ENCODE measurements around the gene SLC66A2. TPM values are rescaled to one million over a fixed set of nuclear protein-coding genes. Genes with fewer than 3 reads are reported as not detected.

Gene SLC66A2
- total RNA-seq, 3 donors from 2014 or later = 33.7 to 38.7 (median 34.8) TPM

DNA sequence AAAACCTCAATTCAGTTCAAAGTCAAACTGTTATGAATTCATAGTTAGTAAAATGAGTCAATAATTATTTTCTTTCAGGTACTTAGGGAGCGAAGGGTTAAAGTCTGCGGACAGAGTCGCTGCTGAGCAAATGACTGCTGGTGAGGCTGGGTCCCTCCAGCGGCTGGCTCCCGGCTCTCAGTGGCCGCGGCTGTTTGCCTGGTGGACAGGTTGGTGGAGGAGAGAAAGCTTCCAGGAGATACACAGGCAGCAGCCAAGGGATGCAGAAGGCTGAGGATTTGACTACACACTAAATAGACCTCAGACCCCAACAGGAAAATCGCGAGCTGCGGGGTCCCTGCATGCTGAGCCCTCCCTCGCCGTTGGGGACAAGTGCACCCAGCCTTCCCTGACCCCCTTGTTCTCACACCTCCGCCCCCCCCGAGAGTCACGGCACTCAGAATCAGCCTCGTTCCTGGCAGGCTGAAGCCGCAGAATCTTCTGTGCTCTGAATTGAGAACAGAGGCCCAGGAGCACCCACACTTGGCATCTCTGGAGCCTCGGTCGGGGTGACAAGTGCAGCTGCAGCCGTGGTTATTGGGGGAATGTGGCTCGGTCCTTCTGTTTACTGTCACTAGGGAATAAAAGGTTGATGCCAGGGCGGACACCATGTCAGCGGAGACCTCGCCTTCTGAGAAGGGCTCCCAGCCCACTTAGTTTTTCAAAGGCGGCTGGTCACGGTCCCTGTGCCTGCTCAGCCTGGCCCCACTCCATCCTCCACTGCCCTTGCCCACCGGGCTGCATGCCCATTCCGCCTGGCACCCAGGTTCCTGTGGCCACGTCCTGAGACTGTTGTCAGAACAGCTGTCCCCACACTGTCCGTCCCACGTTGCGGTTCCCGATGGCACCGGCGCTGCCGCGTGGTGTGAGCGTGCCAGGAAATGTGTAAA lies 74.0 kb downstream of the SLC66A2 start:
- no peak for DNase-seq
- H3K27me3 Mint-ChIP-seq (ENCODE audit: low read depth) = no peaks in the 10 kb centered on the region
- no peak for ATAC-seq
- no peaks in the 10 kb centered on the region for H3K4me1 Mint-ChIP-seq (ENCODE audit: low read depth)
- no peaks in the 10 kb centered on the region for H3K9me3 Mint-ChIP-seq
- H3K4me3 Mint-ChIP-seq = no peak overlapping the region
- no peaks in the 10 kb centered on the region for H3K36me3 Mint-ChIP-seq (ENCODE audit: insufficient read depth)

DNA sequence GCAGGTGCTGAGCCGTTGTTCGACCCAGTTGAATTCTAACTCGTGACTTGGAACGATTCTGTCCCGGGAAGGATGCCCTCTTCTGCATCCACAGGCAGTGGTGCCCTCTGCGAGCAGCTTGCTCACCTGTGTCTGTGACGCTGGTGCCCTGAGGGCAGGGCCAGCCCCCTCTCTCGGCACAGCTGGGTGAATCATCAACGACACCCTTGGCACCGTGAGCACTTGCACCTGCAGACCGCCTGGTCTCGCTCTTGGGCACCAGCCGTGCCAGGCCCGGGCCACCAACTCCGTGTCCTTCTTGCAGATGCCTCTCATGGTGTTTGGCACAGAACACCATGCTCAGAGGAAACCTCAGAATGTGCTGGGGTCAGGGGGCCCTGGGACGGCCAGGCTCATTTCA lies 75.0 kb downstream of the SLC66A2 start:
- Mint-ChIP-seq H3K9me3 (no peaks in the 10 kb centered on the region), H3K4me3 (no peak overlapping the region), H3K36me3 (ENCODE audit: insufficient read depth) (no peaks in the 10 kb centered on the region), H3K27me3 (ENCODE audit: low read depth) (no peaks in the 10 kb centered on the region), H3K4me1 (ENCODE audit: low read depth) (no peaks in the 10 kb centered on the region)
- DNase-seq = no peak
- ATAC-seq = no peak

- no peak for ATAC-seq
- Mint-ChIP-seq H3K4me1 (ENCODE audit: low read depth) (no peaks in the 10 kb centered on the region), H3K36me3 (ENCODE audit: insufficient read depth) (no peaks in the 10 kb centered on the region), H3K9me3 (no peaks in the 10 kb centered on the region), H3K27me3 (ENCODE audit: low read depth) (no peaks in the 10 kb centered on the region), H3K4me3 (no peak overlapping the region)
- DNase-seq = no peak
These were observed 75.5 kb downstream of the SLC66A2 start for GRCh38 chr18:79875931-79876461.

DNA sequence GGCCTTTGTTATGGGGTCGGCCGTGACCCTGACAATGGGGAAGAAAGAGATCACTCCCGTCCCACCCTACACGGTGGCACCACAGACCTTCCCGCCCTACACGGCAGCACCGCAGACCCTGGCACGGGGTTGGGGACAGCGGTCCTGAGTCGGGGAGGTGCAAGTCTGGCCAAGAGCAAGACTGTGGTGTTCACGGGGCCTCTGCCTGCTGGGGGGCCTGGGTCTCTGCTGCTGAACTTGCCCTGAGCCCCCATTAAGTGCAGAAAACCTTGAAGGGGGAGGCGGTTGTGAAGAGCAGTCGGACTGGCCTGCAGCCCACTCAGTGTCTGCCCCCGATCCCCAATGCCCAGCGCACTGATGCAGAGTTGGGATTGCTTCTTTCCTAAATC lies 75.9 kb downstream of the SLC66A2 start:
- no peaks in the 10 kb centered on the region for H3K4me1 Mint-ChIP-seq (ENCODE audit: low read depth)
- no peak for DNase-seq
- H3K9me3 Mint-ChIP-seq = no peaks in the 10 kb centered on the region
- H3K27me3 Mint-ChIP-seq (ENCODE audit: low read depth) = no peaks in the 10 kb centered on the region
- no peaks in the 10 kb centered on the region for H3K36me3 Mint-ChIP-seq (ENCODE audit: insufficient read depth)
- H3K4me3 Mint-ChIP-seq = no peak overlapping the region
- ATAC-seq = no peak

DNA sequence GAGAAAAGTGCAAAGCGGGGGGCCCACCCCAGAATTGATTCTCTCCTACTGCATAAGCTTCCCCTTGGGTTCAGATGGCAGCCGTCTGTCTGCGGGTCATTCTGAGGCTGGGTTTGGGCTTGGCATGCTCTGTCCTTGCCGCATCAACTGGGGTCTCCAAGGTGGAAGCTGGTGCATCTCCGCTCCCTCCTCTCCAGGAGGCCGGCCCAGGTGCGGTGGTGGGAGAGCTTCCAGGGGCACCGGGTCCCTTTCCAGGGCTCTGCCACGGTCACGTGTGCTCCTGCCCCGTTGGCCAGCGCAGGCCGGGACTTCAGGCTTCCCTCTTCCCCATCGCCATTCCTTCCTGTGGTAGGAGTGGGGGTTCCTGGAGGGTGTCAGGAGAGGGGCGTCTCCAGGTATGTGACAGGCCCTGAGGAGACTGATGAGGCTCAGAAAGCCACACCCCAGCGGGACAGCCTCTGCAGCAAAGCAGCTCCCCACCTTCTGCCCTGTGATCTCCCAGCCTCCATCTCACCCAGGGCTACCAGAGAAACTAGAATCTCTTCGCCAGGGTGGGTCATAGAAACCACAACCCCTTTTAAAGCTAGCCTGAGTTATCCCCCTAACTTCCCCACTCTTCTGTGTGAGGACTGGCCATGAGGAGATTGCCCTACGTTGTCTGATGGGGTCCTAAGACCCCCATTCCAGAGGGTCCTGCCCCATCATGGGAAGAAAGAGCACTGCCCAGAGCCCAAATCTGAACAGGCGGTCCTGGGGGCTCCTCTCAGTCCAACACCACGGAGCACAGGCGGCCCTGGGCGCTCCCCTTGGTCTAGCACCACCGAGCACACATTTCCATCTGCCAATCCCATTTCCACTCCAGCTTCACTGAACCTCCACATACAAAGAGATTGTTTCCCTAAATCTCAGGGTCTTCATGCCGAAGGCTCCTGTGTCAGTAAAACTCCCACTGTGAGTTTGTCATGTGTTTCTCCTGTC lies 76.6 kb downstream of the SLC66A2 start:
- no peak for ATAC-seq
- DNase-seq = no peak
- Mint-ChIP-seq H3K9me3 (no peaks in the 10 kb centered on the region), H3K27me3 (ENCODE audit: low read depth) (no peaks in the 10 kb centered on the region), H3K4me1 (ENCODE audit: low read depth) (no peaks in the 10 kb centered on the region), H3K4me3 (no peak overlapping the region), H3K36me3 (ENCODE audit: insufficient read depth) (no peaks in the 10 kb centered on the region)

GRCh38 chr18:79873449-79874110 lies 77.9 kb downstream of the SLC66A2 start:
- Mint-ChIP-seq H3K36me3 (ENCODE audit: insufficient read depth) (no peaks in the 10 kb centered on the region), H3K4me1 (ENCODE audit: low read depth) (no peaks in the 10 kb centered on the region), H3K9me3 (no peaks in the 10 kb centered on the region), H3K27me3 (ENCODE audit: low read depth) (no peaks in the 10 kb centered on the region), H3K4me3 (no peak overlapping the region)
- no peak for ATAC-seq
- no peak for DNase-seq

GRCh38 chr18:79872527-79873444 lies 78.7 kb downstream of the SLC66A2 start:
- no peak overlapping the region for H3K4me3 Mint-ChIP-seq
- no peak for DNase-seq

DNA sequence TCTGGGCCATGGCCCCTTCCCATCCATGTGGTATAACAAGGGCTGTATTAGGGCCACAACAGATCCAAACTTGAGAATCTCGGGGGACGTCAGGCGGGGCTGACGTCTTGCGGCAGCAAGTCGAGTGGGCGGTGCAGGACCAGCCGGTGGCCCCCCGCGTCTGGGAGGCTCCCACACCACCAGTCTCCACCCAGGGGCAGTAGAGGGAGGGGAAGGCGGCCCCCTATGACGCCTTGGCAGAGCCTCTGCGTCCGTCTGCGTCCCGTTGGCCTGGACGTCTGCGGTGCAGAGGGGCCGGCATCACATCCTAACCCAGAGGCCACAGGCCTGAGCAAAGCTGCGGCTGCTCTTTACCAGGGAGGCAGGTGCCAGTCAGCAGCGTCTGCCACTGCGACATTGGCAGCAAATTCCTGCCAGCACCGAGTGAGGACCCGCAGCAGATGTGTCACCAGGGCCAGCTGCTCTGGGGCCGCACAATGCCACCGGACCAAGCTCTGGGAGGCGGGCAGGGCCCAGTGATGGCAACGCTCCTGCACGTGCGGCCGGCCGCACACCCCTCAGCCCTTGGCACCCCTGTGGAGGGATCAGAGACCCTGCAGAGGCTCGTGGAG lies 79.9 kb downstream of the SLC66A2 start:
- DNase-seq (no peak), ATAC-seq (no peak)
- Mint-ChIP-seq H3K36me3 (ENCODE audit: insufficient read depth) (no peaks in the 10 kb centered on the region), H3K9me3 (no peaks in the 10 kb centered on the region), H3K27me3 (ENCODE audit: low read depth) (no peaks in the 10 kb centered on the region), H3K4me3 (no peak overlapping the region), H3K4me1 (ENCODE audit: low read depth) (no peaks in the 10 kb centered on the region)

More at GRCh38 chr18:79872527-79873444, 78.7 kb downstream of the SLC66A2 start:
- no peaks in the 10 kb centered on the region for H3K4me1 Mint-ChIP-seq (ENCODE audit: low read depth)
- ATAC-seq = no peak
- no peaks in the 10 kb centered on the region for H3K9me3 Mint-ChIP-seq
- no peaks in the 10 kb centered on the region for H3K36me3 Mint-ChIP-seq (ENCODE audit: insufficient read depth)
- H3K27me3 Mint-ChIP-seq (ENCODE audit: low read depth) = no peaks in the 10 kb centered on the region

GRCh38 chr18:79871026-79871390 lies 80.4 kb downstream of the SLC66A2 start:
- H3K9me3 Mint-ChIP-seq = no peaks in the 10 kb centered on the region
- no peak overlapping the region for H3K4me3 Mint-ChIP-seq
- DNase-seq (no peak), ATAC-seq (no peak)
- no peaks in the 10 kb centered on the region for H3K27me3 Mint-ChIP-seq (ENCODE audit: low read depth)
- no peaks in the 10 kb centered on the region for H3K4me1 Mint-ChIP-seq (ENCODE audit: low read depth)
- no peaks in the 10 kb centered on the region for H3K36me3 Mint-ChIP-seq (ENCODE audit: insufficient read depth)

DNA sequence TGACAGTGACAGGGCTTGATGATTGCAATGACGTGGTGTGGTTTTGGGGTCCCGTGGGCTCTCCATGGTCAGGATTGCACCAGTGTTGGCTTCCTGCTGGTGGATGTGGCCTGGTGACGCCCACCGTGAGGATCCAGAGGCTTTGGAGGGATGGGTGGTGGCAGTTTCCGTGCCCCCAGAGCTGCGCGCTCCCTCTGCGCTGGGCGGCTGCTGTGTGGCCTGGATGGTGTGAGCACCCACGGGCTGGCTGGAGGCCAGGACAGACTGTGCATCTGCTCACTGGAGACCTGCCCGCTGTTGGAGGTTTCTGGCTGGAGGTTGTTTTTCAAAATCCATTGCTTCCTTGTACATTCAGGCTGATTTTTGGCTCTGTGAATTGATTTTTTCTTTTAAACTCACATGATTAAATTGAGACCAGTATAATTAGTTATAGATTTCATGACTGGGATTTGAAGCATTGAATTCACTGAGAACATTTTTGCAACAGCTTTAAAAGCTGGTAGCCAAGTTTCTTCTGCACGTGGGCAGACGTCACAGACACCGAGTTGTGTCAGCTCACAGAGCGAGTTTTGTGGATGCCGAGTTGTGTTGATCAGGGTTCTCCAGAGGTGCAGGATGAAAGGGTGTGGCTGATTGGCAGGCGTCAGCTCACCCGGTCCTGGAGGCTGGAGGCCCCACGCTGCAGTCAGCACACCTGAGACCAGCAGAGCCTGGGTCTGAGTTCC lies 81.0 kb downstream of the SLC66A2 start:
- Mint-ChIP-seq H3K27me3 (ENCODE audit: low read depth) (no peaks in the 10 kb centered on the region), H3K9me3 (no peaks in the 10 kb centered on the region), H3K4me3 (no peak overlapping the region), H3K36me3 (ENCODE audit: insufficient read depth) (no peaks in the 10 kb centered on the region), H3K4me1 (ENCODE audit: low read depth) (no peaks in the 10 kb centered on the region)
- DNase-seq = no peak
- no peak for ATAC-seq

DNA sequence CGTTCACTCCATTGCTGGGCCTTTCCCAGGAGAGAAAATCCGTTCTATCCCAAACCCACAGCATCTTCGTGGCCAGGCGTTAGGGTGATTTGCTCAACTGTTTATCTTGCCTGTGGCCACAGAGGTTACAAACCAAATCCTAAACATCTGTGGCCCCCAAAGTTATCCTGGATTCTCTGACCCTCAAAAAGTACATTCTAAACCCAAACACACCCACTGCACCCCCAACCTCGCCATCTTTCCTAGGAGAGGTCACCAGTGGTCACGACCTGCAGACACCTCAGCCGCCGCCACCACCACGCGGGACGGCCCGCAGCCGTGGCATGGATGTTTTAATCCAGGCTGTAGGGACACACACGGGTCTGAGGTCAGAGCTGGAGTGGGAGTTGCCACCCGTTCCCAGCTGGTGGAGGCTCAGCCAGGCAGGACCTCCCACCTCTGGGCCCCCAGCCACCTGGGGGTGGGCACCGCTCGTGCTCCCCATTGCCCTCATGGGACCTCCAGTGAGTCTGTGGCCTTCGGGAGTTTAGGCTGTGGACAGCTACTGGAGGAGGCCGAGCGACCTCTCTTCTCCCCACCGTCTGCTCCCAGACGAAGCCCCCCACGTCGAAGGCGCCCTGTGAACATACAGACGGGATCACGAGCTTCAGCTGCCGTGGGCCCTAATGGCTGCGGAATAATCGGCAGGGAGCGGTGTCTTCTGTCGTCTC lies 81.7 kb downstream of the SLC66A2 start:
- Mint-ChIP-seq H3K4me3 (no peak overlapping the region), H3K9me3 (no peaks in the 10 kb centered on the region), H3K4me1 (ENCODE audit: low read depth) (no peaks in the 10 kb centered on the region), H3K36me3 (ENCODE audit: insufficient read depth) (no peaks in the 10 kb centered on the region), H3K27me3 (ENCODE audit: low read depth) (no peaks in the 10 kb centered on the region)
- DNase-seq (no peak), ATAC-seq (no peak)
